AG04450 (cell line): ENCODE data around the gene HERC2. TPM values are rescaled to one million over a fixed set of nuclear protein-coding genes. Genes with fewer than 3 reads are reported as not detected.
"Not testable (repeated sequence)": the region's sequence is repeated elsewhere in the genome, so short reads cannot be mapped to it uniquely, and the experiment has no call there.

Experiments
- CTCF ChIA-PET: fragments of 300-600, 350-600 bp; formaldehyde crosslinking; extraction: SDS; loops from one replicate; lab custom pipeline; 2022; ENCODE audit warnings: antibody characterized with exemption, inconsistent platforms; lab: Charles Lee
- POLR2A ChIA-PET: fragments of 350-600 bp; formaldehyde crosslinking; extraction: SDS; loops from one replicate; lab custom pipeline; 2021; ENCODE audit warnings: antibody characterized with exemption, inconsistent platforms; lab: Yijun Ruan, JAX
- DNase-seq: peaks from one replicate; pipeline ENCODE4 v3.0.0-alpha.2; 2011; ENCODE audit warnings: low read depth, low spot score
- H3K27ac ChIP-seq: one replicate; pipeline ENCODE4 v1.5.1; 2012; ENCODE audit warnings: low read depth, low read length, control low read depth
- H3K27me3 ChIP-seq: one replicate; pipeline ENCODE4 v1.6.0; 2012; ENCODE audit warnings: low read length; ENCODE audit not compliant: control insufficient read depth, insufficient read depth
- H3K4me3 ChIP-seq: 2 replicates; pipeline ENCODE4 v1.5.1; 2011; ENCODE audit warnings: mild to moderate bottlenecking, low read depth, low read length, control low read depth
- H3K9me3 ChIP-seq: 2 replicates; pipeline ENCODE4 v1.5.1; 2012; ENCODE audit warnings: low read length; ENCODE audit not compliant: control insufficient read depth, insufficient read depth
- polyA plus RNA-seq: library from polyadenylated mRNA; depleted of rRNA; stranded (reverse); fragments of >200 nt; gene quantifications from 2 replicates; pipeline ENCODE4 v1.2.3, GENCODE V29; 2011
- TF ChIP-seq, protein P1 (sequence below): IDR thresholded peaks from 2 replicates; pipeline ENCODE4 v1.5.1; 2011; ENCODE audit warnings: low read depth, low read length, control low read depth, inconsistent platforms

The HERC2 gene
- polyA plus RNA-seq, 1 experiment: 12.7 TPM

DNA sequence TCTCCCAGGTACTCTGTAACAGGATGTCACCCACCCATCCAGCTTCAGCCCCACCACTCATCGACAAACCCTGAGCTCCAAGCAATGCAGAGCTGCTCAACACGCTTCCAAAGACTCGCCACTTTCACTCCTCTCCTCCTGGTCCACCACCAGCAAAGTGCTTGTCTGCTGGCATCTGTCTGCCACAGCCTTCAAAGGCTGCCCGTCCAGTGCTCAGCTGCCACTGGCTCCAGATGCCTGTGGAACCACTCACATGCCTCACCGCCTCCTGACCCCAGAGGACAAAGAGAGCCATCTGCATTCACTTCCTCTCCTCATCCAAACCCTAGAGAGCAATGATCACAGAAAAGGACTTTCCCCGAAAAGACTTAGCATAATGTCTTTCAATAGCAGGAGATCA is 113.4 kb downstream of the HERC2 start:
- Histone ChIP-seq H3K27ac (no peak overlapping the region), H3K9me3 (no peaks in the 10 kb centered on the region), H3K4me3 (no peak overlapping the region), H3K27me3 (no peaks in the 10 kb centered on the region)
- TF ChIP-seq, protein P1, sequence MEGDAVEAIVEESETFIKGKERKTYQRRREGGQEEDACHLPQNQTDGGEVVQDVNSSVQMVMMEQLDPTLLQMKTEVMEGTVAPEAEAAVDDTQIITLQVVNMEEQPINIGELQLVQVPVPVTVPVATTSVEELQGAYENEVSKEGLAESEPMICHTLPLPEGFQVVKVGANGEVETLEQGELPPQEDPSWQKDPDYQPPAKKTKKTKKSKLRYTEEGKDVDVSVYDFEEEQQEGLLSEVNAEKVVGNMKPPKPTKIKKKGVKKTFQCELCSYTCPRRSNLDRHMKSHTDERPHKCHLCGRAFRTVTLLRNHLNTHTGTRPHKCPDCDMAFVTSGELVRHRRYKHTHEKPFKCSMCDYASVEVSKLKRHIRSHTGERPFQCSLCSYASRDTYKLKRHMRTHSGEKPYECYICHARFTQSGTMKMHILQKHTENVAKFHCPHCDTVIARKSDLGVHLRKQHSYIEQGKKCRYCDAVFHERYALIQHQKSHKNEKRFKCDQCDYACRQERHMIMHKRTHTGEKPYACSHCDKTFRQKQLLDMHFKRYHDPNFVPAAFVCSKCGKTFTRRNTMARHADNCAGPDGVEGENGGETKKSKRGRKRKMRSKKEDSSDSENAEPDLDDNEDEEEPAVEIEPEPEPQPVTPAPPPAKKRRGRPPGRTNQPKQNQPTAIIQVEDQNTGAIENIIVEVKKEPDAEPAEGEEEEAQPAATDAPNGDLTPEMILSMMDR: no peak
- ChIA-PET CTCF (no interaction called here), POLR2A (no interaction called here)
- DNase-seq: no peak

DNA sequence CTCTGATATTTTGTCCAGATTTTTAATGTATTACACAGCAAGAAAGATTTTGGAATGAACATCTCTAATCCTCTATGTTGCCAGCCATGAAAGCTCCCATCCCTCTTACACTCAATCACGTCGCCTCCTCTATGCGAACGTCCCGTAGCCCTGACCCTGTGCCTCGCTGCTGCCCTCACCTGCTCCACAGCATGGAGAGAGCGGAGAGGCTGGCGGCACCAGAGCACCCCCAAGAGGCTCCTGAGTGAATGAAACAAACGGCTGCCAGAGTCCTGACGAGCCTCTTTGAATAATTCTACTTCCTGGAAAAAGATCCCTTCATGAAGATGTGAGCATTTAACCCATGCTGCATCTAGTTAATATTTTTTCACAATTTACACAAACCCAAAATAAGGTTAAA is 116.3 kb downstream of the HERC2 start:
- POLR2A ChIA-PET, H3K27ac ChIP-seq, CTCF ChIA-PET, DNase-seq, H3K9me3 ChIP-seq, H3K27me3 ChIP-seq, H3K4me3 ChIP-seq: not testable (repeated sequence)

DNA sequence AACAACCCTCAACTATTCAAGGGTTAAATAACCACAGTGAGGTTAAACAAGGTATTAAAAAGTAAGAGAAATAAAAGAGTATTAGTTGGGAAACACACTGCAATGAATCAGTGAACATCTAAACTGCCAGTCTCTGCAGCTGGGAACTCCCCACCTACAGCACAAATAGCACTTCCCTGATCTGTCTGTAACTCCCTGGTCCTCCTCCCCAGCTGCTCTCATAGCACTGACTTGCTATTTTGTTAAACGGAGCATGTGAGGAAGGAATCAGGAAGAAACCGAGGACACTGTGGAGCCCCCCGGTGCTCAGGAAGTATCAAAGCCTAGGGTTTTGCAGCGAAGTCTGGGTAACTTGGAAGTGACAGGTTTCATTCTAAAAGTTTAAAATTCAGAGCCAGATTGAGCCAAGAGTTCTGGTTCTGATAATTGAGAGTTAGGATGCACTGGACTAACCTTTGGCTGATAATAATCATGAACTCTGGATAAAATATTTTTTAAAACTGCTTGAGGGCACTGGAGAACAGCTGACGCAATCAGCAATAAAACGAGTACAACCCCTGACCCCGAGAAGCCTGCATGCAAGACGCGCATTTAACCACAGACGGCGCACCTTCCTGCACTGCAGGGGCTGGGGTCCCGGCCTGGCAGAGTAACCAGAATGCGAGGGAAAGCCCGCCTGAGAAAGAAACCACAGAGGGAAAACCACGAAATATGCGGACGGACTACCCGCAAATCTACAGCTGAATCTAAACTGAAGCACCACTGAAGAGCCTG is 118.7 kb downstream of the HERC2 start:
- DNase-seq, H3K27ac ChIP-seq, POLR2A ChIA-PET: not testable (repeated sequence)

DNA sequence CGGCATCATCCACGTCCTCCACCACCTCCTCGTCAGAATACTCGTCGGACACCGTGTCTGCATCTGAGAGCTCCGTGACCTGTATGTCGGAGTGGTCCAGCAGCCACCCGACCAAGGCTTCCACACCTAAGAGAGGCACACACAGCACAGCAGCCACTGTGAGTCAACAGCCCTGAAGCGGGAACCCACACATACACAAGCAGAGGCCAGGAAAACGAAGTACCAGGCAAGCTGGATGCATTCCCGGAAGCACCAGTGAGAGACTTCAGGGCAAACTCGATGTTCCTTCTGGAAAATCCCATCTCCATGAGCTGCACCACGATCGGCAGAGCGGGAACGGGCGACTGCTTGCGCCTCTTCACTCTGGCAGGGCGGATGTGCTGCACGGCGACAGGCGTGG is 119.9 kb downstream of the HERC2 start:
- POLR2A ChIA-PET, H3K9me3 ChIP-seq, H3K27ac ChIP-seq, H3K4me3 ChIP-seq, CTCF ChIA-PET, H3K27me3 ChIP-seq, DNase-seq: not testable (repeated sequence)

More for the DNA sequence above, 118.7 kb downstream of the HERC2 start:
- H3K9me3 ChIP-seq, H3K27me3 ChIP-seq, CTCF ChIA-PET, H3K4me3 ChIP-seq: not testable (repeated sequence)

DNA sequence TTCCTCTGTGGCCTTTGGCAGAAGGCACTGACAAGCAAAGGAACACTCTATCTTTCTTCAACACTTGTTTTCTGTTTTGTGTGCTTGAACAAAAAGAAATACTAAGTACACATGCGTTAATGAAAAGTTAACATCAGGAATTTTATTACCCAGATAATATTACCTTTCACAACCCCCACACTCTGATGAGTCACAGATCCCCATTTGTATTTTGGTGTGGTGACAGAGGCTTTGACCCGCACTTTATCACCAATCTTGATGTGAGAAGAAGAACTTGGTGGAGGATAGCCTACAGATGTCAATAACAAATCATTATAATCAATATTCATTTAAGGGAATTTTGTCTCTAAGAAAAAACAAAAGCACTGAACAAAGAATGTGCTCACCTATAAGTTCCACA is 123.8 kb downstream of the HERC2 start:
- H3K4me3 ChIP-seq, DNase-seq, H3K27ac ChIP-seq, H3K27me3 ChIP-seq, CTCF ChIA-PET, H3K9me3 ChIP-seq, POLR2A ChIA-PET: not testable (repeated sequence)

DNA sequence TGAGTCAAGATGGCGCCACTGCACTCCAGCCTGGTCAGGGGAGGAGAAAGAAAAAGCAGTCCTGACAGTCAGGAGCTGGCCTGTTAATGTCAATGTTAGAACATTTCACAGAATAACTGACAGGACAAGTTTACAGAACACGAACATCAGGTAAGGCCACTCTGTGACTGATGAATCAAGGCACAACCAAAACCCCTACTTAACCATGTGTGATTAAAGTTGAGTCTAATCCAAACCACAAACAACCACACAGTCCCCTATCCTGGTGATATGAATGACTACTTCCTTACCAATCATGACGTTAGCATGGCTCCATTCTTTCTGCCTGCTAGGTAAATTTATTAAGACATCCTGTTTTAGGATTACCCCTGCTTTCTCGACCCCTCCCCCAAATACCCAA is 124.3 kb downstream of the HERC2 start:
- CTCF ChIA-PET, H3K4me3 ChIP-seq, H3K27me3 ChIP-seq, H3K27ac ChIP-seq, POLR2A ChIA-PET, DNase-seq, H3K9me3 ChIP-seq: not testable (repeated sequence)

DNA sequence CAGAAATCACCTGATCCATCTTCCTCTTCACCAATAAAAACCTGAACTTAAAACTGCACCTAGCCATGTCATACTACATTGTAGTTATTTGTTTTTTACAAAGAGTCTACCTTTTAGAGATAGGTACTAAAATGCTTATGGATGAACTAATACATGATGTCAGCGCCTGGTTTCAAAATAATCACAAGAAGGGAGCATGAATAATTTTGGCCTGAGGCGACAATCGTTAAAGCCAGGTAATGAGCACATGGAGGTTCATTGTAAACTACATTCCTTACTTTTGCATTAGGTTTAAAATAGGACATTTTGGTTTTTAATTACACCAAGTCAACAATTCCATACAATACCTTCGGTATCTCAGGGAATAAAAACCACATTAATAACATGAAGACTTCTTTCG is 125.4 kb downstream of the HERC2 start:
- H3K9me3 ChIP-seq, H3K4me3 ChIP-seq, POLR2A ChIA-PET, DNase-seq, CTCF ChIA-PET, H3K27ac ChIP-seq, H3K27me3 ChIP-seq: not testable (repeated sequence)

DNA sequence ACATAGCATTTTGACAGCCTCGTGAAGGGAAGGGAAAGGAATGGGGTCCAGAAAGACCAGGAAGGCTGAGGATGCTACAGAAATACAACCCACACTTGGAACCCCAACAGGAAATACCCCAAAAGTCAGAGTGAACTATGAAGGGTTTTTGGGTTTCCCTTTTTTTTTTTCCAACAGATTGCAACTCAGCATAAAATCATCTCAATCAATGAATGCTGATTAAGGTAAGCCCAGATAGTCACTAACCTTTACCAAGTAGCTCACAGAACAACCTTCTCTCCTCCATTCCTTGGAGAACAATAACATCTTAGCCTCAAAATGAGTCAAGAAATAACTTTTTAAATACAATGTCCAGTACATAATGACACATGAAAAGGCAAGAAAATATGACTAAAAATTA is 129.2 kb downstream of the HERC2 start:
- CTCF ChIA-PET: interaction anchor here (1.8 to 2.2 kb wide), 2 partner anchors 21 to 67 kb away, joined by 5 to 6 read pairs; no protein-coding TSS in a partner anchor
- POLR2A ChIA-PET: no interaction called here
- H3K9me3 ChIP-seq: no peaks in the 10 kb centered on the region
- H3K27me3 ChIP-seq: no peaks in the 10 kb centered on the region
- H3K27ac ChIP-seq: no peak overlapping the region
- DNase-seq: no peak
- no peak overlapping the region for H3K4me3 ChIP-seq
- TF ChIP-seq, protein P1: no peak
